Endothelial cell of umbilical vein (primary cell): ENCODE data around the gene TIAM1.

Experiments used
- EZH2 ChIP-seq: IDR thresholded peaks from 2 replicates; pipeline ENCODE4 v1.6.1; 2012; ENCODE audit warnings: borderline replicate concordance, low read depth, mild to moderate bottlenecking, moderate library complexity, low read length, inconsistent platforms; ENCODE audit not compliant: severe bottlenecking
- FOS ChIP-seq: IDR thresholded peaks from 2 replicates; pipeline ENCODE4 v1.6.1; 2011; ENCODE audit warnings: mild to moderate bottlenecking, low read length, moderate library complexity, borderline replicate concordance; ENCODE audit not compliant: insufficient read depth
- POLR2A ChIP-seq: IDR thresholded peaks from 2 replicates; pipeline ENCODE4 v1.6.1; 2012; ENCODE audit warnings: low read depth, mild to moderate bottlenecking, control low read depth, low read length
- POLR2AphosphoS5 ChIP-seq: IDR thresholded peaks from 2 replicates; pipeline ENCODE4 v1.6.1; 2012; ENCODE audit warnings: low read depth, mild to moderate bottlenecking, control low read depth, low read length, moderate library complexity; ENCODE audit not compliant: insufficient read depth
- TF ChIP-seq, protein P1 (sequence below), 2 donors: IDR thresholded peaks; 1 replicate in 1 of 2; 2 replicates in 1 of 2; pipeline ENCODE4 v1.5.1; 2011; ENCODE audit warnings: low read length in 2 of 2, mild to moderate bottlenecking in 2 of 2, moderate library complexity in 2 of 2, control low read depth in 1 of 2, inconsistent platforms in 1 of 2, low read depth in 1 of 2; ENCODE audit not compliant: insufficient read depth in 1 of 2; ENCODE audit errors: extremely low read depth in 1 of 2

DNA sequence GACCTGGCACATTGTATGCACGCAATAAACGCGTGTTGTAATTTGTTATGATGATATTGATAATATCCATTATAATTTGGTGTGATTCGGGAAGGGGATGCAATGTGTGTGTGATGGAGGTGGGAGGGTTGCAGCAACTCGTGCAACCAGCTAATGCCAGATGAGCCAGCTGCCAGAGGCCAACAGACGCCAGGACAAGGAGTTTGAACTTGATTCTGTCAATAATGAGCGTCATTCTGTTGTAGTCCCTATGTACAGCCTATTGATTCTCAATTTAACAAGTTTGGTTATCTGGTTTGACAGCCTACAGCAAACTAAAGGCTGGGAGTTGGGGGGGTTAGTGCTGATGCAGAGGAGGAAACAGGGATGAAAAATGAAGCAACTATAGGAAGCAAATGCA is 35.5 kb downstream of the TIAM1 start:
- TF ChIP-seq POLR2A = no peak
- no peak for TF ChIP-seq POLR2AphosphoS5
- TF ChIP-seq, protein P1, sequence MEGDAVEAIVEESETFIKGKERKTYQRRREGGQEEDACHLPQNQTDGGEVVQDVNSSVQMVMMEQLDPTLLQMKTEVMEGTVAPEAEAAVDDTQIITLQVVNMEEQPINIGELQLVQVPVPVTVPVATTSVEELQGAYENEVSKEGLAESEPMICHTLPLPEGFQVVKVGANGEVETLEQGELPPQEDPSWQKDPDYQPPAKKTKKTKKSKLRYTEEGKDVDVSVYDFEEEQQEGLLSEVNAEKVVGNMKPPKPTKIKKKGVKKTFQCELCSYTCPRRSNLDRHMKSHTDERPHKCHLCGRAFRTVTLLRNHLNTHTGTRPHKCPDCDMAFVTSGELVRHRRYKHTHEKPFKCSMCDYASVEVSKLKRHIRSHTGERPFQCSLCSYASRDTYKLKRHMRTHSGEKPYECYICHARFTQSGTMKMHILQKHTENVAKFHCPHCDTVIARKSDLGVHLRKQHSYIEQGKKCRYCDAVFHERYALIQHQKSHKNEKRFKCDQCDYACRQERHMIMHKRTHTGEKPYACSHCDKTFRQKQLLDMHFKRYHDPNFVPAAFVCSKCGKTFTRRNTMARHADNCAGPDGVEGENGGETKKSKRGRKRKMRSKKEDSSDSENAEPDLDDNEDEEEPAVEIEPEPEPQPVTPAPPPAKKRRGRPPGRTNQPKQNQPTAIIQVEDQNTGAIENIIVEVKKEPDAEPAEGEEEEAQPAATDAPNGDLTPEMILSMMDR (IDR thresholded peaks at IDR 0.05; ENCODE audit: extremely low read depth in 1 of 2, insufficient read depth in 1 of 2, low read depth in 1 of 2, low read length in 2 of 2) = no peak
- TF ChIP-seq FOS = no peak
- no peak for TF ChIP-seq EZH2
